ENCODE results near the gene DNAJC27. TPM values are rescaled to one million over a fixed set of nuclear protein-coding genes. Genes with fewer than 3 reads are reported as not detected.

The DNAJC27 gene
- total and polyA plus RNA-seq, 2 of the 13 experiments (the other 11 are each of a cell fraction or from before 2014, with no cell fraction given), result 3.1 to 3.7 TPM

GRCh38 chr2:24943427-24944053 is 28.2 kb downstream of the DNAJC27 start:
- no peak overlapping the region for H3K4me3 ChIP-seq (replicated peaks in 1 of 3; ENCODE audit: insufficient read depth in 1 of 3, low read depth in 2 of 3, low read length in 3 of 3)
- no peak overlapping the region for H3K4me2 ChIP-seq (ENCODE audit: low read depth, low read length)
- peaks cover 0 to 16% of the 10 kb centered on the region in 2 experiments for H3K36me3 ChIP-seq (replicated peaks in 1 of 2; ENCODE audit: control insufficient read depth in 1 of 2, insufficient read depth in 2 of 2, low read length in 2 of 2)
- no peak for TF ChIP-seq DNMT1 (CRISPR knock-in tag; IDR thresholded peaks at IDR 0.05)
- TF ChIP-seq ZNF670 (CRISPR knock-in tag; IDR thresholded peaks at IDR 0.05; ENCODE audit: borderline replicate concordance), result no peak
- no peak for TF ChIP-seq NR2F1 (CRISPR knock-in tag; IDR thresholded peaks at IDR 0.05)
- no peak for TF ChIP-seq ZNF124 (CRISPR knock-in tag; IDR thresholded peaks at IDR 0.05)
- no peak for TF ChIP-seq DMAP1 (CRISPR knock-in tag; IDR thresholded peaks at IDR 0.05)
- TF ChIP-seq SRSF1 (optimal IDR thresholded peaks at IDR 0.05; ENCODE audit: low read depth, low read length), result no peak
- TF ChIP-seq E2F2 (CRISPR knock-in tag; IDR thresholded peaks at IDR 0.05; ENCODE audit: borderline replicate concordance), result no peak
- no peak for TF ChIP-seq PHF5A (CRISPR knock-in tag; IDR thresholded peaks at IDR 0.05; ENCODE audit: low read depth, unreplicated experiment)
- TF ChIP-seq ZNF724P (CRISPR knock-in tag; IDR thresholded peaks at IDR 0.05; ENCODE audit: borderline replicate concordance), result no peak
- no peak for TF ChIP-seq MBD4 (IDR thresholded peaks at IDR 0.05; ENCODE audit: borderline replicate concordance, low read length)
- no peak for TF ChIP-seq ZNF296 (CRISPR knock-in tag; conservative IDR thresholded peaks at IDR 0.05)
- TF ChIP-seq TEAD3 (CRISPR knock-in tag; optimal IDR thresholded peaks at IDR 0.05; ENCODE audit: borderline replicate concordance), result no peak
- no peak for TF ChIP-seq ZBTB3 (CRISPR knock-in tag; IDR thresholded peaks at IDR 0.05; ENCODE audit: borderline replicate concordance, low read depth)
- no peak for TF ChIP-seq ZNF629 (CRISPR knock-in tag; conservative IDR thresholded peaks at IDR 0.05)
- TF ChIP-seq ETS1 (CRISPR knock-in tag; IDR thresholded peaks at IDR 0.05), result no peak
- no peak for TF ChIP-seq RFX5 (IDR thresholded peaks at IDR 0.05; ENCODE audit: low read depth, low read length)
- no peak for TF ChIP-seq HDAC6 (IDR thresholded peaks at IDR 0.05; ENCODE audit: low read depth, low read length)
- TF ChIP-seq THAP8 (CRISPR knock-in tag; IDR thresholded peaks at IDR 0.05; ENCODE audit: borderline replicate concordance), result no peak
- TF ChIP-seq ZNF569 (CRISPR knock-in tag; IDR thresholded peaks at IDR 0.05; ENCODE audit: borderline replicate concordance), result no peak
- DNase-seq (ENCODE audit: low spot score), result no peak
- no peak for FAIRE-seq
- in situ Hi-C loops (cut with HindIII; ENCODE audit: extremely low pct_ligation_motif_present, low pct_unique_long_range_greater_than_20kb) (no loop called here), intact Hi-C loops (cut with micrococcal nuclease; ENCODE audit: unreplicated experiment) (no loop called here)
- no peak overlapping the region for H2AFZ ChIP-seq (ENCODE audit: low read length)
- ChIA-PET POLR2A (interaction anchor here (0.7 kb wide), 1 partner anchor 43 kb away, joined by 4 read pairs; no protein-coding TSS in a partner anchor), CTCF (ENCODE audit: low intra/inter-chr PET ratio, low total read pairs) (no interaction called here)
- H3K27ac ChIP-seq (ENCODE audit: extremely low read length, insufficient read depth, low read length), result no peak overlapping the region
- 86% methylated on average over 7 of the region's 7 CpGs for WGBS (ENCODE audit: low lambda C conversion rate)
- 0 out of 5 replicates have a peak, but pooled peaks cover 0 to 2% of the 10 kb centered on the region in 2 experiments for H3K27me3 ChIP-seq (ENCODE audit: control insufficient read depth in 1 of 2, insufficient read depth in 2 of 2, low read length in 2 of 2)
- ATAC-seq, result no peak
- H3K4me1 ChIP-seq (ENCODE audit: insufficient read depth, low read length), result no peaks in the 10 kb centered on the region
- no peak overlapping the region for H3K9ac ChIP-seq (ENCODE audit: insufficient read depth, low read depth, low read length)
- no TSS peak for BruUV-seq (replicated peaks)
- no peaks in the 10 kb centered on the region for H3K9me3 ChIP-seq (ENCODE audit: low read length)
- no peaks in the 10 kb centered on the region; the same call in 1 of the 2 replicates for H4K20me1 ChIP-seq (ENCODE audit: insufficient read depth, low read length)
- H3K79me2 ChIP-seq (ENCODE audit: insufficient read depth, low read length), result no peaks in the 10 kb centered on the region
